Measurements from ENCODE around the gene GNB1.

DNA sequence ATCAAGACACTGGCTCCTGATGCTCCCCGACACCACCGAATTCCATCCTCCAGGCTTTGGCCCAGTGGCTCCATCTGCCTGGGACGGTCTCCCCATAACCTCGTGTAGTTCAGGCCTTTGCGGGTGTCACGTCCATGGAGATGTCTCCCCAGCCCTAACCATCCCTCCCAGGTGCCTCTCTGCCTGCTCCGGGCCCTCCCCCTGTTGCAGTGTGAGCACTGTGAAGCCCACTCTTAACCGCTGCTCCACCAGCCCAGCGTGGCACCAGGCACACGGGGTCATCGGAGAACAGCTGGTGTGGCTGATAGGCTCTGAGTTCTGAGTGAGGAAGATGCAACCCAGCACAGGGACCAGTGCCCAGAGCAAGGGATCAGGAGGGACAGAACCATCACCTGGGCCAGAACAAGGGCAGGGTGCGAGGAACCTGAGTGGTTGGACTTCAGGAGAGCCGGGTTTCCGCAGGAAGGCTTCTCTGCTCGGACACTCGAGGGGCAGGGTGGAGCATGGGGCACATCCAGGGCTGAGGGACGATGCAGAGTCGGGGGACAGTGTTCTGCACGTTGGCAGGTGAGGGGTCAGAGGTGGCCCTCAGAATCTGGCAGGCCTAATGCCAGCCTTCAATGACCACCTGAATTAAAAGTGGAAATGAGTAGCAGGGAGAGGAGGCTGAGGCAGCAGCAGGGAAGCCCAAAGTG, 2.6 kb upstream of the GNB1 start:
- no peak for TF ChIP-seq POLR2A (IDR thresholded peaks at IDR 0.05)
- TF ChIP-seq, protein P1, sequence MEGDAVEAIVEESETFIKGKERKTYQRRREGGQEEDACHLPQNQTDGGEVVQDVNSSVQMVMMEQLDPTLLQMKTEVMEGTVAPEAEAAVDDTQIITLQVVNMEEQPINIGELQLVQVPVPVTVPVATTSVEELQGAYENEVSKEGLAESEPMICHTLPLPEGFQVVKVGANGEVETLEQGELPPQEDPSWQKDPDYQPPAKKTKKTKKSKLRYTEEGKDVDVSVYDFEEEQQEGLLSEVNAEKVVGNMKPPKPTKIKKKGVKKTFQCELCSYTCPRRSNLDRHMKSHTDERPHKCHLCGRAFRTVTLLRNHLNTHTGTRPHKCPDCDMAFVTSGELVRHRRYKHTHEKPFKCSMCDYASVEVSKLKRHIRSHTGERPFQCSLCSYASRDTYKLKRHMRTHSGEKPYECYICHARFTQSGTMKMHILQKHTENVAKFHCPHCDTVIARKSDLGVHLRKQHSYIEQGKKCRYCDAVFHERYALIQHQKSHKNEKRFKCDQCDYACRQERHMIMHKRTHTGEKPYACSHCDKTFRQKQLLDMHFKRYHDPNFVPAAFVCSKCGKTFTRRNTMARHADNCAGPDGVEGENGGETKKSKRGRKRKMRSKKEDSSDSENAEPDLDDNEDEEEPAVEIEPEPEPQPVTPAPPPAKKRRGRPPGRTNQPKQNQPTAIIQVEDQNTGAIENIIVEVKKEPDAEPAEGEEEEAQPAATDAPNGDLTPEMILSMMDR (IDR thresholded peaks at IDR 0.05), result no peak
